ENCODE measurements around the gene EPS8L3.

EPS8L3 gene

GRCh38 chr1:109730666-109731065, 33.1 kb downstream of the EPS8L3 start:
- no peaks in the 10 kb centered on the region for H3K9me3 ChIP-seq (ENCODE audit: insufficient read depth, low read length)
- H3K4me2 ChIP-seq (ENCODE audit: low read depth, low read length, poor library complexity, severe bottlenecking) = no peak overlapping the region
- no peaks in the 10 kb centered on the region for H3K79me2 ChIP-seq (ENCODE audit: insufficient read depth, low read length)
- no peaks in the 10 kb centered on the region for H3F3A ChIP-seq (ENCODE audit: insufficient read depth)
- no peak overlapping the region for H3K27ac ChIP-seq (ENCODE audit: low read depth, low read length)
- no peaks in the 10 kb centered on the region for H3K9me2 ChIP-seq (replicated peaks; ENCODE audit: insufficient read depth, low read length)
- TF ChIP-seq EZH2phosphoT487 (conservative IDR thresholded peaks at IDR 0.05; ENCODE audit: low read length) (no peak), CTCF (IDR thresholded peaks at IDR 0.05; ENCODE audit: insufficient read depth, low read length, poor library complexity, severe bottlenecking) (no peak)
- no peak overlapping the region for H3K9ac ChIP-seq (ENCODE audit: low read length)
- H3K27me3 ChIP-seq (ENCODE audit: low read length) = no peaks in the 10 kb centered on the region
- no peaks in the 10 kb centered on the region for H4K20me1 ChIP-seq (ENCODE audit: low read depth, low read length)
- no peaks in the 10 kb centered on the region for H3K36me3 ChIP-seq (ENCODE audit: low read length)
- no peak overlapping the region for H3K4me3 ChIP-seq (ENCODE audit: insufficient read depth, low read length, poor library complexity, severe bottlenecking)
- H2AFZ ChIP-seq (ENCODE audit: low read depth, low read length, severe bottlenecking) = no peak overlapping the region

- TF ChIP-seq CTCF (IDR thresholded peaks at IDR 0.05; ENCODE audit: insufficient read depth, low read length, poor library complexity, severe bottlenecking) = no peak
- no peak for TF ChIP-seq EZH2phosphoT487 (conservative IDR thresholded peaks at IDR 0.05; ENCODE audit: low read length)
- no peaks in the 10 kb centered on the region for H3K9me3 ChIP-seq (ENCODE audit: insufficient read depth, low read length)
- H2AFZ ChIP-seq (ENCODE audit: low read depth, low read length, severe bottlenecking) = no peak overlapping the region
- no peaks in the 10 kb centered on the region for H4K20me1 ChIP-seq (ENCODE audit: low read depth, low read length)
- no peaks in the 10 kb centered on the region for H3K36me3 ChIP-seq (ENCODE audit: low read length)
- no peak overlapping the region for H3K9ac ChIP-seq (ENCODE audit: low read length)
- no peaks in the 10 kb centered on the region for H3K27me3 ChIP-seq (ENCODE audit: low read length)
- no peaks in the 10 kb centered on the region for H3K79me2 ChIP-seq (ENCODE audit: insufficient read depth, low read length)
- H3K27ac ChIP-seq (ENCODE audit: low read depth, low read length) = no peak overlapping the region
- no peaks in the 10 kb centered on the region for H3K9me2 ChIP-seq (replicated peaks; ENCODE audit: insufficient read depth, low read length)
- no peak overlapping the region for H3K4me2 ChIP-seq (ENCODE audit: low read depth, low read length, poor library complexity, severe bottlenecking)
- no peak overlapping the region for H3K4me3 ChIP-seq (ENCODE audit: insufficient read depth, low read length, poor library complexity, severe bottlenecking)
- no peaks in the 10 kb centered on the region for H3F3A ChIP-seq (ENCODE audit: insufficient read depth)
These were observed 34.9 kb downstream of the EPS8L3 start for GRCh38 chr1:109728870-109729269.

GRCh38 chr1:109726728-109727373, 36.9 kb downstream of the EPS8L3 start:
- Histone ChIP-seq H3K27ac (ENCODE audit: low read depth, low read length) (no peak overlapping the region), H3K4me3 (ENCODE audit: insufficient read depth, low read length, poor library complexity, severe bottlenecking) (no peak overlapping the region), H2AFZ (ENCODE audit: low read depth, low read length, severe bottlenecking) (no peak overlapping the region), H3K4me2 (ENCODE audit: low read depth, low read length, poor library complexity, severe bottlenecking) (no peak overlapping the region), H3K9me2 (replicated peaks; ENCODE audit: insufficient read depth, low read length) (no peaks in the 10 kb centered on the region), H3F3A (ENCODE audit: insufficient read depth) (no peaks in the 10 kb centered on the region), H3K79me2 (ENCODE audit: insufficient read depth, low read length) (no peaks in the 10 kb centered on the region), H3K9me3 (ENCODE audit: insufficient read depth, low read length) (no peaks in the 10 kb centered on the region), H3K36me3 (ENCODE audit: low read length) (no peaks in the 10 kb centered on the region), H3K27me3 (ENCODE audit: low read length) (no peaks in the 10 kb centered on the region), H4K20me1 (ENCODE audit: low read depth, low read length) (no peaks in the 10 kb centered on the region), H3K9ac (ENCODE audit: low read length) (no peak overlapping the region)
- TF ChIP-seq EZH2phosphoT487 (conservative IDR thresholded peaks at IDR 0.05; ENCODE audit: low read length) (no peak), CTCF (IDR thresholded peaks at IDR 0.05; ENCODE audit: insufficient read depth, low read length, poor library complexity, severe bottlenecking) (no peak)

Measured in SU-DHL-6 (cell line).